RWPE2 (cell line): Measurements from ENCODE around the gene ANXA1.

ENCODE experiments used
- ATAC-seq: fragments of 200-7000 bp; cut with Tn5 transposase; 3 replicates; pipeline ENCODE4 v1.9.1; 2021; ENCODE audit warnings: low read depth
- DNase-seq: peaks from one replicate; pipeline ENCODE4 v3.0.0-alpha.2; 2020; ENCODE audit warnings: low spot score
- H3K27ac ChIP-seq: fragments of 450-650 bp; 2 replicates; pipeline ENCODE4 v1.5.1; 2017; ENCODE audit warnings: mild to moderate bottlenecking; ENCODE audit not compliant: poor library complexity, severe bottlenecking
- H3K27me3 ChIP-seq: fragments of 250-450 bp; sonication (Bioruptor Pico); 2 replicates; pipeline ENCODE4 v1.5.1; 2021; ENCODE audit warnings: mild to moderate bottlenecking, moderate library complexity; ENCODE audit not compliant: insufficient read depth, poor library complexity, severe bottlenecking
- H3K36me3 ChIP-seq: fragments of 250-450 bp; sonication (Bioruptor Pico); 2 replicates; pipeline ENCODE4 v1.5.1; 2020; ENCODE audit warnings: low read depth, mild to moderate bottlenecking, moderate library complexity
- H3K4me1 ChIP-seq: fragments of 250-450 bp; sonication (Bioruptor Pico); 2 replicates; pipeline ENCODE4 v1.5.1; 2021; ENCODE audit warnings: mild to moderate bottlenecking, moderate library complexity; ENCODE audit not compliant: insufficient read depth, poor library complexity, severe bottlenecking
- H3K4me3 ChIP-seq: fragments of 250-450 bp; sonication (Bioruptor Pico); 2 replicates; pipeline ENCODE4 v1.5.1; 2021; ENCODE audit warnings: mild to moderate bottlenecking, moderate library complexity; ENCODE audit not compliant: severe bottlenecking
- H3K9me3 ChIP-seq: fragments of 250-450 bp; sonication (Bioruptor Pico); 2 replicates; pipeline ENCODE4 v1.5.1; 2021; ENCODE audit warnings: mild to moderate bottlenecking, moderate library complexity; ENCODE audit not compliant: severe bottlenecking
- TF ChIP-seq, protein P1 (sequence below): fragments of 450-650 bp; IDR thresholded peaks from one replicate; pipeline ENCODE4 v1.5.1; 2017; ENCODE audit warnings: mild to moderate bottlenecking, moderate library complexity; ENCODE audit not compliant: poor library complexity, severe bottlenecking

Gene ANXA1

DNA sequence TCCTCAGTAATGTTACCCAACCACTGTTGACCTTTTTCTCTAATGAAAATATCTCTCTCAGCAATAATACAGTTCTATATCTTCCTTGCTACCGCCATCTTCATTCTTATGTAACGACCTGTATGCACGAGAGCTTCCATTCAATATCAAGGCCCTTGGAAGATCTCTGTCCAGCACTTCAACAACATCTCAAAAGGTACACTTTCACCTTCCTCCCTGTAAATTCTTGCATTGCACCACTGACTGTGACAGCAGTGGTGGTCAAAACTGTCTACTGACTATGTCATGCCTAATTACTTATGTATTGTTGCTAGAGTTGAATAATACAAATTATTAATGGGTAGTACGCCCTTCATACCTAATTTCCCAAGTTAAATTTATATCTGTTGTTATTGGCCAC lies 53.3 kb downstream of the ANXA1 start:
- no peak for ATAC-seq
- no peak overlapping the region for H3K27ac ChIP-seq

GRCh38 chr9:73206851-73207250 lies 55.2 kb downstream of the ANXA1 start:
- no peak for DNase-seq
- TF ChIP-seq, protein P1, sequence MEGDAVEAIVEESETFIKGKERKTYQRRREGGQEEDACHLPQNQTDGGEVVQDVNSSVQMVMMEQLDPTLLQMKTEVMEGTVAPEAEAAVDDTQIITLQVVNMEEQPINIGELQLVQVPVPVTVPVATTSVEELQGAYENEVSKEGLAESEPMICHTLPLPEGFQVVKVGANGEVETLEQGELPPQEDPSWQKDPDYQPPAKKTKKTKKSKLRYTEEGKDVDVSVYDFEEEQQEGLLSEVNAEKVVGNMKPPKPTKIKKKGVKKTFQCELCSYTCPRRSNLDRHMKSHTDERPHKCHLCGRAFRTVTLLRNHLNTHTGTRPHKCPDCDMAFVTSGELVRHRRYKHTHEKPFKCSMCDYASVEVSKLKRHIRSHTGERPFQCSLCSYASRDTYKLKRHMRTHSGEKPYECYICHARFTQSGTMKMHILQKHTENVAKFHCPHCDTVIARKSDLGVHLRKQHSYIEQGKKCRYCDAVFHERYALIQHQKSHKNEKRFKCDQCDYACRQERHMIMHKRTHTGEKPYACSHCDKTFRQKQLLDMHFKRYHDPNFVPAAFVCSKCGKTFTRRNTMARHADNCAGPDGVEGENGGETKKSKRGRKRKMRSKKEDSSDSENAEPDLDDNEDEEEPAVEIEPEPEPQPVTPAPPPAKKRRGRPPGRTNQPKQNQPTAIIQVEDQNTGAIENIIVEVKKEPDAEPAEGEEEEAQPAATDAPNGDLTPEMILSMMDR = no peak
- no peak overlapping the region for H3K27ac ChIP-seq
- no peaks in the 10 kb centered on the region for H3K9me3 ChIP-seq
- no peaks in the 10 kb centered on the region for H3K36me3 ChIP-seq
- H3K4me1 ChIP-seq = no peaks in the 10 kb centered on the region
- peaks cover 11% of the 10 kb centered on the region for H3K27me3 ChIP-seq
- no peak for ATAC-seq
- H3K4me3 ChIP-seq = no peak overlapping the region

More for the DNA sequence above, 53.3 kb downstream of the ANXA1 start:
- H3K4me1 ChIP-seq = no peaks in the 10 kb centered on the region
- H3K27me3 ChIP-seq = peaks cover 11% of the 10 kb centered on the region
- DNase-seq = no peak
- TF ChIP-seq, protein P1 = no peak
- H3K4me3 ChIP-seq = no peak overlapping the region
- H3K9me3 ChIP-seq = no peaks in the 10 kb centered on the region
- no peaks in the 10 kb centered on the region for H3K36me3 ChIP-seq

DNA sequence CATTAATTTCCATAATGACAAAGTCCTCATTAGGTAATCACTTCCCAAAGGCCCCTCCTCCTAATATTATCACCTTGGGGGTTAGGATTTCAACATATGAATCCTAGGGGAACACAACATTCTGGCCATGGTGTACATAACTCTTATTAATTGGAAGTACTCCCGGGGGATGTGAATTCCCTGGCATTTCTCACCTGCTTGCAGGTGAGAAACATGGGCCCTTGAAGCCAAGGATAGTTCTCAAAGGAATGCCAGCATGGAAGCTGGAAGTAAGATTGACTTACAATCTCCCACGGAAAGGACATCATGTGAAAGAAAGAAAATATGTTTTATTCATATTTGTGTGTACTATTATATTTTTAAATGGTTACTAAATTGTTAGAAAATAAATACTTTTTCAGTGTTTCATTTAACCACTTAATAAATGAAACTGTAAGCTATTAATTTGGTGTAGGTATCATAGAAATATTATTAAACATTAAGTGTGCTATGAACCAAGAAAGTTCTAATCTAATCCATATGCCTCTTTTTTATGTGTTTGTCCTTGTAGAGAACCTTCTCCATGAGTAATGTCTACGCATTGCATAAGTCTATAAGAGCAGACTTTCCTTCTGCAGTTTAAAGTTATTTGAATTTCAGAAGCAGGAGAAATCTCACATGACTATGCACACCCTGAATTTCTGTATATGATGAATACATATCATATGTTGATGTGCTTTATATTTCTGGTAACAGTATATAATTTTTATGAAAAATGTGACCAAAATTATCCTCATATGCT lies 59.4 kb downstream of the ANXA1 start:
- Histone ChIP-seq H3K9me3 (no peaks in the 10 kb centered on the region), H3K36me3 (no peaks in the 10 kb centered on the region), H3K4me1 (no peaks in the 10 kb centered on the region), H3K27ac (no peak overlapping the region), H3K27me3 (peaks cover 11% of the 10 kb centered on the region), H3K4me3 (no peak overlapping the region)
- TF ChIP-seq, protein P1 = no peak
- ATAC-seq (no peak), DNase-seq (no peak)

- Histone ChIP-seq H3K27me3 (peaks cover 5% of the 10 kb centered on the region), H3K4me1 (no peaks in the 10 kb centered on the region), H3K36me3 (no peaks in the 10 kb centered on the region), H3K4me3 (no peak overlapping the region), H3K9me3 (no peaks in the 10 kb centered on the region), H3K27ac (no peak overlapping the region)
- DNase-seq = no peak
- ATAC-seq = no peak
- TF ChIP-seq, protein P1 = no peak
Measured at GRCh38 chr9:73213300-73213699, 61.6 kb downstream of the ANXA1 start.

DNA sequence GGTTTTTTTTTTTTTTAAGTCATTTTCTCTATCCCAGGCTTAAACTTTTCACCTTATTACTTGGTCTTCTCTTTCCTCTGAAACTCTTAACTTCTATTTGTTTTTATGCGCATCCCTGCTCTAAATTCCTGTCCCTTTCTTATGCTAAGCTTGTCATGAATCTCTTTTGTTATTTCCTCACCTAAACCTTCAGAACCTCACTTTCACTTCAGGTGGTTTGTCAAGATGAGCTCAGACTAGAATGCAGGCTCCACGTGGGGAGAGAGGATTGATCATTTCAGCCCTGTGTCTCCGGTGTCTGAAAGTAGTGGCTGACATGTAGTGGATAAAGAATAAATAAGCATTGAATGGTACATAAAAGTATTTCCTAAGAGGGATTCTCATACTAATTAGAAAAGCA lies 63.6 kb downstream of the ANXA1 start:
- Histone ChIP-seq H3K36me3 (no peaks in the 10 kb centered on the region), H3K9me3 (no peaks in the 10 kb centered on the region), H3K4me3 (no peak overlapping the region), H3K27ac (no peak overlapping the region), H3K4me1 (no peaks in the 10 kb centered on the region), H3K27me3 (no peaks in the 10 kb centered on the region)
- TF ChIP-seq, protein P1 = no peak
- no peak for ATAC-seq
- no peak for DNase-seq
